HepG2 (cell line): Measurements from ENCODE around the gene RGS19. TPM values are rescaled to one million over a fixed set of nuclear protein-coding genes. Genes with fewer than 3 reads are reported as not detected.
A peak's percentile ranks its signal among the peaks of the same experiment; 100 is the strongest.

ENCODE experiments used
- ASH2L ChIP-seq: fragments of 300-600, 200-600 bp; sonication (generic); IDR thresholded peaks from 2 replicates; pipeline ENCODE4 v1.7.0; 2017; ENCODE audit warnings: low read depth, mild to moderate bottlenecking, moderate library complexity, mixed read lengths, low read length; ENCODE audit not compliant: insufficient read length
- ATRX ChIP-seq: sonication (generic); formaldehyde crosslinking; IDR thresholded peaks from 2 replicates; pipeline ENCODE4 v1.4.0; 2020; ENCODE audit warnings: missing genetic modification reagents, borderline replicate concordance
- DPF2 ChIP-seq: sonication (generic); formaldehyde crosslinking; IDR thresholded peaks from 2 replicates; pipeline ENCODE4 v1.4.0; 2020; ENCODE audit warnings: mild to moderate bottlenecking, low read depth, missing genetic modification reagents, borderline replicate concordance
- DR1 ChIP-seq: sonication (generic); formaldehyde crosslinking; IDR thresholded peaks from 2 replicates; pipeline ENCODE4 v1.8.0; 2021; ENCODE audit warnings: mild to moderate bottlenecking, missing genetic modification reagents, inconsistent platforms
- HDAC6 ChIP-seq: fragments of 200-600 bp; sonication (generic); IDR thresholded peaks from 2 replicates; pipeline ENCODE4 v1.7.0; 2017; ENCODE audit warnings: mild to moderate bottlenecking, antibody characterized with exemption, low read length, low read depth
- HNRNPUL1 ChIP-seq: fragments of 200-400 bp; formaldehyde crosslinking; IDR thresholded peaks from 2 replicates; pipeline ENCODE4 v1.6.1; 2017; ENCODE audit warnings: low read depth, mild to moderate bottlenecking, low read length, moderate library complexity
- PHF21A ChIP-seq: sonication (generic); formaldehyde crosslinking; IDR thresholded peaks from 2 replicates; pipeline ENCODE4 v1.5.0; 2020; ENCODE audit warnings: mild to moderate bottlenecking, missing genetic modification reagents
- SETDB1 ChIP-seq: sonication (generic); formaldehyde crosslinking; IDR thresholded peaks from 2 replicates; pipeline ENCODE4 v1.5.1; 2020; ENCODE audit warnings: missing genetic modification reagents, mild to moderate bottlenecking, borderline replicate concordance
- SKI ChIP-seq: fragments of 450-650 bp; IDR thresholded peaks from one replicate; pipeline ENCODE4 v1.6.1; 2018; ENCODE audit warnings: mild to moderate bottlenecking; ENCODE audit not compliant: partially characterized antibody
- ZC3H4 ChIP-seq: sonication (generic); formaldehyde crosslinking; IDR thresholded peaks from 2 replicates; pipeline ENCODE4 v1.4.0; 2020; ENCODE audit warnings: missing genetic modification reagents, borderline replicate concordance
- ZHX2 ChIP-seq, 2 experiments: sonication (generic) in 1 of 2; formaldehyde crosslinking in 1 of 2; IDR thresholded peaks; 2 replicates each; pipeline versions ENCODE4 v1.6.1 to v1.9.0; 2014 to 2022; ENCODE audit warnings: antibody characterized with exemption in 1 of 2, borderline replicate concordance in 1 of 2, inconsistent platforms in 1 of 2, low read depth in 1 of 2, missing genetic modification reagents in 1 of 2
- ZNF546 ChIP-seq: sonication (generic); formaldehyde crosslinking; conservative IDR thresholded peaks from 2 replicates; pipeline ENCODE4 v1.8.1; 2023; ENCODE audit warnings: mild to moderate bottlenecking, missing genetic modification reagents
- polyA plus RNA-seq, 8 experiments: library from polyadenylated mRNA; depleted of rRNA in 3 of 8; stranded (reverse) in 7 of 8; unstranded in 1 of 8; fragments of >200 nt; fragmentation: Illumina TruSeq in 4 of 8; extraction: Trizol in 4 of 8; gene quantifications; 2 replicates each; pipeline versions ENCODE4 v1.2.1 to v1.2.3, GENCODE V29; 2011 to 2016; ENCODE audit warnings: low read depth in 4 of 8, missing spikeins in 1 of 8, mixed read lengths in 1 of 8; ENCODE audit not compliant: insufficient read depth in 1 of 8
- total RNA-seq, 5 experiments: library from RNA; depleted of rRNA; stranded (reverse); fragments of >200 nt; fragmentation: Illumina TruSeq; extraction: Trizol; gene quantifications; 2 replicates each; pipeline ENCODE4 v1.2.3, GENCODE V29; 2016; ENCODE audit warnings: low read depth in 1 of 5
- TF ChIP-seq, protein P1 (sequence below), 2 experiments: IDR thresholded peaks; 2 replicates each; pipeline ENCODE4 v1.6.1; 2011 to 2012; ENCODE audit warnings: low read length in 2 of 2, borderline replicate concordance in 1 of 2, low read depth in 1 of 2, mild to moderate bottlenecking in 1 of 2, moderate library complexity in 1 of 2
- TF ChIP-seq, protein P2 (sequence below): sonication (generic); formaldehyde crosslinking; IDR thresholded peaks from 2 replicates; pipeline ENCODE4 v1.5.0; 2020; ENCODE audit warnings: missing genetic modification reagents

RGS19 gene
- total and polyA plus RNA-seq, 2 of the 13 experiments (the other 11 are each of a cell fraction or from before 2014, with no cell fraction given): 10.7 to 11.9 TPM

DNA sequence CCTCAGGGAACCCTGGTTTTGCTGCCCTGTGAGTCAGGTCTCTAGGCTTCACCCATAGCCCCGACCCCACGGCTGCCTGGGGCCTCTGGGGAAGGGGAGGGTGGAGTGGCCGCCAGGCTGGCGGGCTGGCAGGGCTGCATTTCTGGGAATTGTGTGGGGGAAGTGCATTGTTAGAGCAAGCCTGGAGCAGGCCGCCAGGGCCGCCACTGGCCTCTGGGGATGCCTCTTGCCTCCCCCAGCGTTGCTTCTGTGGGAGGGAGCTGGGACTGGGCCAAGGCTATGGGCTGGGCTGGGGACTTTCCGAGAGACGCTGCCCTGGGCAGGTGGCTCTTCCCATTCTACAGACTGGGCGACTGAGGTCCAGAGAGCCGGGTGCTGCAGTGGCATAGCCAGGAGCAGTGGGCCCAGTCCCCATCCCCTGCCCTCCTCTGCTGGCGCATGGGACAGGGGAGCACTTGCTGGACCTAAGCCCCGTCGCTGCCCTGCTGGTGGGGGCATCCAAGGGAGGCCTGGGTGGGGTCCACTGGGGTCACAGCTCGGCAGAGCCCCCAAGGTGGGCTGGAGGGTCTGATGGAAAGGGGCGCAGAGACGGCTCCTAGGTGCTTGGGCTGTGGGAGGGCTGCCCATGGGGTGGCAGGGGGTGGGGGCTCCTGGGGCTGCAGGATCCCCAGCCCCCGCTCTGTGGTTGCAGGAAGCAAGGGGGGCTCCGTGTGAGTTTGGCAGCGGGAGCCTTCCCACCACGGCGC is 23.3 kb downstream of the RGS19 start (continued):
- TF ChIP-seq ASH2L: peak; percentile 37
- peak; percentile 72 for TF ChIP-seq SKI
- no peak for TF ChIP-seq ZC3H4 (CRISPR knock-in tag)
- TF ChIP-seq HNRNPUL1: no peak
- no peak for TF ChIP-seq HDAC6
- TF ChIP-seq, protein P1, sequence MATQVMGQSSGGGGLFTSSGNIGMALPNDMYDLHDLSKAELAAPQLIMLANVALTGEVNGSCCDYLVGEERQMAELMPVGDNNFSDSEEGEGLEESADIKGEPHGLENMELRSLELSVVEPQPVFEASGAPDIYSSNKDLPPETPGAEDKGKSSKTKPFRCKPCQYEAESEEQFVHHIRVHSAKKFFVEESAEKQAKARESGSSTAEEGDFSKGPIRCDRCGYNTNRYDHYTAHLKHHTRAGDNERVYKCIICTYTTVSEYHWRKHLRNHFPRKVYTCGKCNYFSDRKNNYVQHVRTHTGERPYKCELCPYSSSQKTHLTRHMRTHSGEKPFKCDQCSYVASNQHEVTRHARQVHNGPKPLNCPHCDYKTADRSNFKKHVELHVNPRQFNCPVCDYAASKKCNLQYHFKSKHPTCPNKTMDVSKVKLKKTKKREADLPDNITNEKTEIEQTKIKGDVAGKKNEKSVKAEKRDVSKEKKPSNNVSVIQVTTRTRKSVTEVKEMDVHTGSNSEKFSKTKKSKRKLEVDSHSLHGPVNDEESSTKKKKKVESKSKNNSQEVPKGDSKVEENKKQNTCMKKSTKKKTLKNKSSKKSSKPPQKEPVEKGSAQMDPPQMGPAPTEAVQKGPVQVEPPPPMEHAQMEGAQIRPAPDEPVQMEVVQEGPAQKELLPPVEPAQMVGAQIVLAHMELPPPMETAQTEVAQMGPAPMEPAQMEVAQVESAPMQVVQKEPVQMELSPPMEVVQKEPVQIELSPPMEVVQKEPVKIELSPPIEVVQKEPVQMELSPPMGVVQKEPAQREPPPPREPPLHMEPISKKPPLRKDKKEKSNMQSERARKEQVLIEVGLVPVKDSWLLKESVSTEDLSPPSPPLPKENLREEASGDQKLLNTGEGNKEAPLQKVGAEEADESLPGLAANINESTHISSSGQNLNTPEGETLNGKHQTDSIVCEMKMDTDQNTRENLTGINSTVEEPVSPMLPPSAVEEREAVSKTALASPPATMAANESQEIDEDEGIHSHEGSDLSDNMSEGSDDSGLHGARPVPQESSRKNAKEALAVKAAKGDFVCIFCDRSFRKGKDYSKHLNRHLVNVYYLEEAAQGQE (IDR thresholded peaks at IDR 0.05; ENCODE audit: borderline replicate concordance in 1 of 2, low read depth in 1 of 2, low read length in 2 of 2): no peak
- TF ChIP-seq, protein P2, sequence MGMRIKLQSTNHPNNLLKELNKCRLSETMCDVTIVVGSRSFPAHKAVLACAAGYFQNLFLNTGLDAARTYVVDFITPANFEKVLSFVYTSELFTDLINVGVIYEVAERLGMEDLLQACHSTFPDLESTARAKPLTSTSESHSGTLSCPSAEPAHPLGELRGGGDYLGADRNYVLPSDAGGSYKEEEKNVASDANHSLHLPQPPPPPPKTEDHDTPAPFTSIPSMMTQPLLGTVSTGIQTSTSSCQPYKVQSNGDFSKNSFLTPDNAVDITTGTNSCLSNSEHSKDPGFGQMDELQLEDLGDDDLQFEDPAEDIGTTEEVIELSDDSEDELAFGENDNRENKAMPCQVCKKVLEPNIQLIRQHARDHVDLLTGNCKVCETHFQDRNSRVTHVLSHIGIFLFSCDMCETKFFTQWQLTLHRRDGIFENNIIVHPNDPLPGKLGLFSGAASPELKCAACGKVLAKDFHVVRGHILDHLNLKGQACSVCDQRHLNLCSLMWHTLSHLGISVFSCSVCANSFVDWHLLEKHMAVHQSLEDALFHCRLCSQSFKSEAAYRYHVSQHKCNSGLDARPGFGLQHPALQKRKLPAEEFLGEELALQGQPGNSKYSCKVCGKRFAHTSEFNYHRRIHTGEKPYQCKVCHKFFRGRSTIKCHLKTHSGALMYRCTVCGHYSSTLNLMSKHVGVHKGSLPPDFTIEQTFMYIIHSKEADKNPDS (CRISPR knock-in tag): no peak; the same call in 1 of the 2 replicates
- TF ChIP-seq ZNF546 (CRISPR knock-in tag): peak; percentile 93
- peak; percentile 30; the same call in 1 of the 2 replicates for TF ChIP-seq ZHX2 (IDR thresholded peaks at IDR 0.05; ENCODE audit: low read depth)
- TF ChIP-seq ZHX2 (CRISPR knock-in tag; IDR thresholded peaks at IDR 0.05; ENCODE audit: borderline replicate concordance): no peak
- TF ChIP-seq DR1 (CRISPR knock-in tag): no peak; the same call in 1 of the 2 replicates
- TF ChIP-seq SETDB1 (CRISPR knock-in tag): no peak
- no peak for TF ChIP-seq ATRX (CRISPR knock-in tag)
- TF ChIP-seq PHF21A: no peak
- no peak for TF ChIP-seq DPF2 (CRISPR knock-in tag)
